A549 (cell line): Measurements from ENCODE around the gene CNNM3. TPM values are rescaled to one million over a fixed set of nuclear protein-coding genes. Genes with fewer than 3 reads are reported as not detected.
A peak's percentile ranks its signal among the peaks of the same experiment; 100 is the strongest.

Experiments
- ATAC-seq, 2 experiments: fragments of 200-7000 bp in 1 of 2; fragments of >200 bp in 1 of 2; cut with Nextera tagmentation in 1 of 2; cut with Tn5 transposase in 1 of 2; 3 replicates each; pipeline versions ENCODE4 v1.8.0 to v1.9.1; 2018 to 2020; ENCODE audit warnings: mild to moderate bottlenecking in 1 of 2, moderate library complexity in 1 of 2
- CTCF ChIA-PET: fragments of 300-600 bp; sonication (Branson Sonifier 250); formaldehyde crosslinking; extraction: SDS; loops from one replicate; lab custom pipeline; 2021; ENCODE audit warnings: antibody characterized with exemption, inconsistent platforms; lab: Yijun Ruan, JAX
- POLR2A ChIA-PET: fragments of 350-600 bp; formaldehyde crosslinking; extraction: SDS; loops from one replicate; lab custom pipeline; 2021; ENCODE audit warnings: antibody characterized with exemption, inconsistent platforms; lab: Yijun Ruan, JAX
- DNase-seq, 2 experiments: peaks; one replicate each; pipeline versions ENCODE4 v3.0.0 to v3.0.0-alpha.2; 2011 to 2016; ENCODE audit warnings: low read depth in 1 of 2, low spot score in 1 of 2
- FAIRE-seq: peaks from 2 replicates; lab custom pipeline; 2011; peaks lifted over from hg19 to GRCh38; lab: Jason Lieb, UNC
- H3K27ac ChIP-seq, 2 experiments: fragments of >200 bp; sonication (Bioruptor Twin); formaldehyde crosslinking; 3 replicates each; pipeline ENCODE4 v1.5.1; 2016 to 2017
- H3K4me1 ChIP-seq: fragments of >200 bp; sonication (Bioruptor Twin); formaldehyde crosslinking; 3 replicates; pipeline ENCODE4 v1.6.1; 2016
- H3K4me2 ChIP-seq: fragments of >200 bp; sonication (Bioruptor Twin); formaldehyde crosslinking; 3 replicates; pipeline ENCODE4 v1.6.1; 2016
- H3K4me3 ChIP-seq: fragments of >200 bp; sonication (Bioruptor Twin); formaldehyde crosslinking; 3 replicates; pipeline ENCODE4 v1.5.1; 2016
- H3K9me3 ChIP-seq: fragments of >200 bp; sonication (Bioruptor Twin); formaldehyde crosslinking; 3 replicates; pipeline ENCODE4 v1.6.1; 2016
- BHLHE40 ChIP-seq: IDR thresholded peaks from 2 replicates; pipeline ENCODE4 v1.6.1; 2012; ENCODE audit warnings: low read depth, low read length, inconsistent platforms
- CEBPB ChIP-seq, 2 experiments: fragments of >200 bp in 1 of 2; sonication (Bioruptor Twin) in 1 of 2; formaldehyde crosslinking in 1 of 2; IDR thresholded peaks; 2 replicates each; pipeline ENCODE4 v1.6.1; 2012 to 2016
- CHD2 ChIP-seq: fragments of 150-350 bp; IDR thresholded peaks from 2 replicates; pipeline ENCODE4 v1.6.1; 2014; ENCODE audit warnings: low read length; ENCODE audit not compliant: partially characterized antibody
- EHF ChIP-seq: fragments of 250-450 bp; sonication (Bioruptor Pico); IDR thresholded peaks from 2 replicates; pipeline ENCODE4 v1.5.0; 2020; ENCODE audit warnings: mild to moderate bottlenecking
- ESRRA ChIP-seq: fragments of 150-350 bp; IDR thresholded peaks from 2 replicates; pipeline ENCODE4 v1.6.1; 2014; ENCODE audit warnings: mild to moderate bottlenecking, low read length, borderline replicate concordance
- FOSL2 ChIP-seq, 2 experiments: fragments of 450-650 bp in 1 of 2; fragments of >200 bp in 1 of 2; sonication (Bioruptor Twin) in 1 of 2; formaldehyde crosslinking; IDR thresholded peaks; 2 replicates each; pipeline versions ENCODE4 v1.5.0 to v1.6.1; 2016 to 2020; ENCODE audit warnings: mild to moderate bottlenecking in 1 of 2, moderate library complexity in 1 of 2
- FOXS1 ChIP-seq: fragments of 250-450 bp; sonication (Bioruptor Pico); IDR thresholded peaks from 2 replicates; pipeline ENCODE4 v1.5.0; 2020; ENCODE audit warnings: mild to moderate bottlenecking, moderate library complexity
- HDAC2 ChIP-seq: fragments of 200-600 bp; sonication (generic); IDR thresholded peaks from 2 replicates; pipeline ENCODE4 v1.6.1; 2016
- HEYL ChIP-seq: fragments of 250-450 bp; sonication (Bioruptor Pico); IDR thresholded peaks from 2 replicates; pipeline ENCODE4 v1.8.0; 2021; ENCODE audit warnings: mild to moderate bottlenecking, moderate library complexity
- KDM5A ChIP-seq: fragments of 200-600 bp; sonication (generic); IDR thresholded peaks from 2 replicates; pipeline ENCODE4 v1.6.1; 2016; ENCODE audit warnings: antibody characterized with exemption, mild to moderate bottlenecking
- NR3C1 ChIP-seq: fragments of >200 bp; sonication (Bioruptor Twin); formaldehyde crosslinking; IDR thresholded peaks from 3 replicates; pipeline ENCODE4 v1.6.1; 2017
- POLR2A ChIP-seq: IDR thresholded peaks from 2 replicates; pipeline ENCODE4 v1.6.1; 2012; ENCODE audit warnings: mild to moderate bottlenecking, low read length
- RAD21 ChIP-seq, 2 experiments: fragments of >200 bp in 1 of 2; sonication (Bioruptor Twin) in 1 of 2; formaldehyde crosslinking in 1 of 2; IDR thresholded peaks in 1 of 2; conservative IDR thresholded peaks in 1 of 2; 2 replicates in 1 of 2; 3 replicates in 1 of 2; pipeline ENCODE4 v1.6.1; 2012 to 2018; ENCODE audit warnings: inconsistent platforms in 1 of 2
- RCOR1 ChIP-seq: fragments of 150-350 bp; IDR thresholded peaks from 2 replicates; pipeline ENCODE4 v1.6.1; 2014; ENCODE audit warnings: antibody characterized with exemption, low read length, low read depth
- SMC3 ChIP-seq: fragments of >200 bp; sonication (Bioruptor Twin); formaldehyde crosslinking; IDR thresholded peaks from 3 replicates; pipeline ENCODE4 v1.6.1; 2018; ENCODE audit warnings: inconsistent platforms
- SREBF2 ChIP-seq: fragments of 450-650 bp; IDR thresholded peaks from 2 replicates; pipeline ENCODE4 v1.6.1; 2014; ENCODE audit warnings: mild to moderate bottlenecking, moderate library complexity
- WGBS: methylation state at CpG from one replicate; pipeline ENCODE4 v1.1.6; 2017; ENCODE audit errors: missing lambda C conversion rate; 5-methylcytosine and 5-hydroxymethylcytosine counted together
- polyA plus RNA-seq, 4 experiments: library from polyadenylated mRNA; depleted of rRNA in 3 of 4; stranded (reverse); fragments of >200 nt; fragmentation: RNase III in 1 of 4; extraction: RNeasy Plus Mini Kit Qiagen cat#74134 plus additional on column Dnase treatment in 1 of 4; gene quantifications; 2 replicates in 3 of 4; 3 replicates in 1 of 4; pipeline ENCODE4 v1.2.3, GENCODE V29; 2011 to 2017
- TF ChIP-seq, protein P1 (sequence below): fragments of 250-450 bp; sonication (Bioruptor Pico); IDR thresholded peaks from 2 replicates; pipeline ENCODE4 v1.5.0; 2021; ENCODE audit warnings: mild to moderate bottlenecking, moderate library complexity, borderline replicate concordance
- TF ChIP-seq, protein P2 (sequence below): fragments of >200 bp; sonication (Bioruptor Twin); formaldehyde crosslinking; IDR thresholded peaks from 3 replicates; pipeline ENCODE4 v1.5.1; 2016
- TF ChIP-seq, protein P3 (sequence below): fragments of >200 bp; sonication (Bioruptor Twin); formaldehyde crosslinking; IDR thresholded peaks from 3 replicates; pipeline ENCODE4 v1.6.1; 2016

CNNM3 gene
- polyA plus RNA-seq, 2 of the 4 experiments (the other 2 are of a cell fraction): 11.8 to 14.1 TPM

DNA sequence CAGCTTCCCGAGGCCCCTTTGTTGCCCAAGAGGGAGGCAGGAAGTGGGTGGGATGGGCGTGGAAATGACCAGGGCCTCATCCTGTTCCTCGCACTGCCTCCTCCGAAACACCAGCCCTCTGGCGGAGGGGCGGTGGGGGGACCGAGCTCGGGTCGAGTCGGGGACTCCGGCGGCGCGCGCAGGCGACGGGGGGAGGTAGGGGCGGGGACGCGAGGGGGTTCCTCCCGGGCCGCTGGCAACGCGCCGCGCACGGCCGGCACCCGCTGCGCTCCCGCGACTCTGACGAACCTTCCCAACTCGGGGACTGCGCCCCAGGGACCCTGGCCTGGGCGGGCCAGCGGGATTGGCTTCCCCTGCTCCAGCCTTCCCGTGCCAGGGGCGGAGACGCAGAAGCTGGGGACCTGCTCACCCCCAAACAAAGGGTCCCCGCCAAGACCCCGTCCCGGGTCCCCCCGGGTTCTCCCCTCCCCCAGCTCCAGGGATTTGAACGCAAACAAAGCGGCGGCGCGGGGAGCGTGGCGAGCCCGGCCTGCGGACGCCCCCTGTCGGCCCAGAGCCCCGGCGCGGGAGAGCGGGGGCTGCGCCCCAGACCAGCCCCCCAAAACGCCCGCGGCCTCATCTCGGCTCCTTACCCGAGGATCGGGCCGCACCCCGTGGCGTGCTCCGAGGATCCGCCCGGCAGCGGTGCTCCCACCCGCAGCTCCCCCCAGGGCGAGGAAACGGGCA is 52.6 kb downstream of the CNNM3 start (continued):
- TF ChIP-seq, protein P1, sequence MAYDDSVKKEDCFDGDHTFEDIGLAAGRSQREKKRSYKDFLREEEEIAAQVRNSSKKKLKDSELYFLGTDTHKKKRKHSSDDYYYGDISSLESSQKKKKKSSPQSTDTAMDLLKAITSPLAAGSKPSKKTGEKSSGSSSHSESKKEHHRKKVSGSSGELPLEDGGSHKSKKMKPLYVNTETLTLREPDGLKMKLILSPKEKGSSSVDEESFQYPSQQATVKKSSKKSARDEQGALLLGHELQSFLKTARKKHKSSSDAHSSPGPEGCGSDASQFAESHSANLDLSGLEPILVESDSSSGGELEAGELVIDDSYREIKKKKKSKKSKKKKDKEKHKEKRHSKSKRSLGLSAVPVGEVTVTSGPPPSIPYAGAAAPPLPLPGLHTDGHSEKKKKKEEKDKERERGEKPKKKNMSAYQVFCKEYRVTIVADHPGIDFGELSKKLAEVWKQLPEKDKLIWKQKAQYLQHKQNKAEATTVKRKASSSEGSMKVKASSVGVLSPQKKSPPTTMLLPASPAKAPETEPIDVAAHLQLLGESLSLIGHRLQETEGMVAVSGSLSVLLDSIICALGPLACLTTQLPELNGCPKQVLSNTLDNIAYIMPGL: peak; percentile 87; the same call in 1 of the 2 replicates
- TF ChIP-seq, protein P2, sequence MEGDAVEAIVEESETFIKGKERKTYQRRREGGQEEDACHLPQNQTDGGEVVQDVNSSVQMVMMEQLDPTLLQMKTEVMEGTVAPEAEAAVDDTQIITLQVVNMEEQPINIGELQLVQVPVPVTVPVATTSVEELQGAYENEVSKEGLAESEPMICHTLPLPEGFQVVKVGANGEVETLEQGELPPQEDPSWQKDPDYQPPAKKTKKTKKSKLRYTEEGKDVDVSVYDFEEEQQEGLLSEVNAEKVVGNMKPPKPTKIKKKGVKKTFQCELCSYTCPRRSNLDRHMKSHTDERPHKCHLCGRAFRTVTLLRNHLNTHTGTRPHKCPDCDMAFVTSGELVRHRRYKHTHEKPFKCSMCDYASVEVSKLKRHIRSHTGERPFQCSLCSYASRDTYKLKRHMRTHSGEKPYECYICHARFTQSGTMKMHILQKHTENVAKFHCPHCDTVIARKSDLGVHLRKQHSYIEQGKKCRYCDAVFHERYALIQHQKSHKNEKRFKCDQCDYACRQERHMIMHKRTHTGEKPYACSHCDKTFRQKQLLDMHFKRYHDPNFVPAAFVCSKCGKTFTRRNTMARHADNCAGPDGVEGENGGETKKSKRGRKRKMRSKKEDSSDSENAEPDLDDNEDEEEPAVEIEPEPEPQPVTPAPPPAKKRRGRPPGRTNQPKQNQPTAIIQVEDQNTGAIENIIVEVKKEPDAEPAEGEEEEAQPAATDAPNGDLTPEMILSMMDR: peak; percentile 77
- TF ChIP-seq BHLHE40 (no peak), FOXS1 (CRISPR knock-in tag) (no peak), CHD2 (no peak), RCOR1 (no peak)

DNA sequence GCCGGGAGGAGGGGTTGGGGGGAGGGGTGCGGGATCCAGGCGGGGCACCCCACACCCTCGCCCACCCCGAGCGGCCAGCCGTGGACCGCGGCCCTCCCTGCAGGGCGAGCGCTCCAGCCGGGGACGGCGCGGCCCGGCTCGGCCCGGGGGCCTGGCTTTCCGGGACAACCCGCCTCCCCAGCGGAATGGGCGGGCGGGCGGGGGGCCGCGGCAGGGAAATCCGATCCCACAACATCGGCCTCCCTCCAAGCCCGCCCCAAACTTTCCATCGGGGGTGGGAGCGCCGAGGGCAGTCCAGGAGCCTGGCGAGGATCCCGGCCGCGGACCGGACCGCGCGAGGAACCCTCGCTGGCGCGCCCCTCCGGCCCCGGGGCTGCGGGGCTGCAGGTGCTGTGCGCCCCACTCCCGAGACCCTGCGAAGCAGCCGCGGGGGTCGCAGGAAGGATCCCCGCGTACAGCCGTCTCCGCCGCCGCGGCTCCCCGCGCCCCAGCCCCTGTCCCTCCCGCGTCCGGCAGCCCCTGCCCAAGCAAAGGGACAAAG is 53.3 kb downstream of the CNNM3 start:
- no CpG with 5 or more reads among the region's 64 CpGs for WGBS
- peaks cover 13% of the 10 kb centered on the region for H3K4me1 ChIP-seq
- no peaks in the 10 kb centered on the region for H3K9me3 ChIP-seq
- no peak for FAIRE-seq
- ChIA-PET POLR2A (interaction anchor here (0.6 to 1.5 kb wide), 5 partner anchors 11 to 231 kb away, joined by 3 to 30 read pairs (median 4); partner anchors contain the start of genes ANKRD39, CNNM3 and KANSL3), CTCF (interaction anchor here (0.6 to 4.2 kb wide), 22 partner anchors 10 to 319 kb away, joined by 3 to 54 read pairs (median 6); partner anchors contain the start of genes ANKRD36 and ANKRD39)
- DNase-seq: peak in 1 of 2 experiments; percentile 35
- peak; percentile 39 to 50 for ATAC-seq
- H3K27ac ChIP-seq: peak overlapping the region; percentile 99 to 100
- peak overlapping the region; percentile 100 for H3K4me3 ChIP-seq
- TF ChIP-seq RAD21 (conservative IDR thresholded peaks at IDR 0.05 in 1 of 2, IDR thresholded peaks at IDR 0.05 in 1 of 2): no peak
- H3K4me2 ChIP-seq: peak overlapping the region; percentile 90

DNA sequence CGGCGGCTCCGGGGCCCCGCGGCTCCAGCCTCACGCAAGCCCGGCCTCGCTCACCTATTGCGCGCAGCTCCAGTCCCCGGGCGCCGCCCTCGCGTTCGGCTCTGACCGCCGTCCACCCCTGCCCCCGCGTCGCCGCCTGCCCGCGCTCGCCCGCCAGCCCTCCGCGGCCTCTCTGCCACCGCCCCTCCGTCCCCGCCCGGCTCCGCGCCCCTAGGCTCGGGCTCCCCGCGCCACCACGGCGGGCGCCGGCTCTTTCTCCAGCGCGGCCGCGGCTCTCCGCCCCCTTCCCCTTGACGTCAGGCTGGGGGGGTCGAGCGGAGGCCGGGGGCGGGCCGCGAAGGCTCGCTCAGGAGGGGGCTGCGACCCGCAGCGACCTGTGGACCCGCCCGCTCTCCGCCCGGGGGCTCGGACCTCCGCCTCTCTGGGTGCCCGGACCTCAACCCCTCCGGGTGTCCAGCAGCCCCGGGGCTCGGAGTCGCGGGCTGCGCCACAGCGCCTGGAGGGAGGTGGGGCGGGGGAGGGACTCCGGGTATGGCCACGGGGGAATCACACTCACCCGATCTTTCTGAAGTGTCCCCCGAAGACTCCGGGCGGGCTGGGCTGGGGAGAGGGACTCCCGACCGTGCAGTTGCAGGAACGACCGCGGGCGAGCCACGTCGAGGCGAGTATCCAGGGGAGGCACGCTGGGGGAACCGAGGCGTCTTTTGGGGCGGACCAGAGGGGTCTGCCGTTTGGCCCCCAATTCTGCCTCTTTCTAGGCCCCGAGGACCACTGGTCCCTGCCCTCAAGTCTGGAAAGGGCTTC is 54.0 kb downstream of the CNNM3 start, which contains the start of gene SEMA4C:
Gene SEMA4C, minus strand, starts transcription at position 259 of the 804 bp plus-strand sequence. CDS start 2,194 bp downstream, outside the sequence.
- DNase-seq: peak; percentile 30 to 32
- Histone ChIP-seq H3K4me2 (peak within 1 kb of the TSS; percentile 90), H3K9me3 (no peaks in the 10 kb centered on the region), H3K4me1 (peaks cover 13% of the 10 kb centered on the region), H3K27ac (peak within 1 kb of the TSS; percentile 99 to 100), H3K4me3 (peak within 1 kb of the TSS; percentile 100)
- WGBS: 44% methylated on average over 7 of the region's 93 CpGs
- no peak for FAIRE-seq
- peak; percentile 39 to 48 for ATAC-seq
- POLR2A ChIA-PET: interaction anchor here (0.6 kb wide), 1 partner anchor 15 kb away, joined by 3 read pairs; no protein-coding TSS in a partner anchor
- CTCF ChIA-PET: interaction anchor here (0.8 to 4.2 kb wide), 10 partner anchors 9 to 92 kb away, joined by 3 to 54 read pairs (median 8); partner anchors contain the start of gene ANKRD39
- TF ChIP-seq SREBF2: no peak
- TF ChIP-seq RCOR1: no peak
- no peak for TF ChIP-seq EHF (CRISPR knock-in tag)
- no peak for TF ChIP-seq NR3C1
- no peak for TF ChIP-seq HEYL (CRISPR knock-in tag)
- no peak for TF ChIP-seq ESRRA
- TF ChIP-seq POLR2A: peak; percentile 40; the same call in 1 of the 2 replicates
- no peak for TF ChIP-seq SMC3
- no peak for TF ChIP-seq KDM5A
- no peak for TF ChIP-seq RAD21 (conservative IDR thresholded peaks at IDR 0.05 in 1 of 2, IDR thresholded peaks at IDR 0.05 in 1 of 2)
- no peak for TF ChIP-seq HDAC2
- no peak for TF ChIP-seq FOSL2 (IDR thresholded peaks at IDR 0.05)
- TF ChIP-seq FOSL2 (CRISPR knock-in tag; IDR thresholded peaks at IDR 0.05): no peak
- no peak for TF ChIP-seq CEBPB (IDR thresholded peaks at IDR 0.05)
- TF ChIP-seq, protein P3, sequence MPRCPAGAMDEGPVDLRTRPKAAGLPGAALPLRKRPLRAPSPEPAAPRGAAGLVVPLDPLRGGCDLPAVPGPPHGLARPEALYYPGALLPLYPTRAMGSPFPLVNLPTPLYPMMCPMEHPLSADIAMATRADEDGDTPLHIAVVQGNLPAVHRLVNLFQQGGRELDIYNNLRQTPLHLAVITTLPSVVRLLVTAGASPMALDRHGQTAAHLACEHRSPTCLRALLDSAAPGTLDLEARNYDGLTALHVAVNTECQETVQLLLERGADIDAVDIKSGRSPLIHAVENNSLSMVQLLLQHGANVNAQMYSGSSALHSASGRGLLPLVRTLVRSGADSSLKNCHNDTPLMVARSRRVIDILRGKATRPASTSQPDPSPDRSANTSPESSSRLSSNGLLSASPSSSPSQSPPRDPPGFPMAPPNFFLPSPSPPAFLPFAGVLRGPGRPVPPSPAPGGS: 0 out of 3 replicates have a peak, but pooled peaks have one; percentile 18
